ENCODE measurements around the gene PTPN12. TPM values are rescaled to one million over a fixed set of nuclear protein-coding genes. Genes with fewer than 3 reads are reported as not detected.
A peak's percentile ranks its signal among the peaks of the same experiment; 100 is the strongest.

Gene PTPN12
- total and polyA plus RNA-seq, 3 experiments from 2014 or later: 4.8 to 12.5 (median 11.3) TPM

GRCh38 chr7:77571801-77572200 is 34.7 kb downstream of the PTPN12 start:
- no peaks in the 10 kb centered on the region for H3K4me1 ChIP-seq (ENCODE audit: insufficient read depth, low read length)
- no peaks in the 10 kb centered on the region for H3K27me3 Mint-ChIP-seq
- H3K4me3 Mint-ChIP-seq: no peak overlapping the region
- peaks cover 4% of the 10 kb centered on the region for H3K36me3 ChIP-seq (ENCODE audit: insufficient read depth, low read length)
- ChIA-PET POLR2A (no interaction called here), CTCF (no interaction called here)
- H3K4me1 Mint-ChIP-seq: peaks cover 0 to 3% (median 0%) of the 10 kb centered on the region in 3 donors
- H3K9me3 Mint-ChIP-seq: no peaks in the 10 kb centered on the region
- H3K4me3 ChIP-seq (ENCODE audit: low read length): no peak overlapping the region
- no peaks in the 10 kb centered on the region for H3K27me3 ChIP-seq (ENCODE audit: insufficient read depth, low read length, poor library complexity, severe bottlenecking)
- DNase-seq: no peak
- peaks cover 4 to 22% (median 6%) of the 10 kb centered on the region in 3 donors for H3K36me3 Mint-ChIP-seq
- H3K27ac ChIP-seq (ENCODE audit: low read depth, low read length): no peak overlapping the region
- no peak overlapping the region for H3K27ac Mint-ChIP-seq
- H3K9me3 ChIP-seq (ENCODE audit: low read length): no peaks in the 10 kb centered on the region

GRCh38 chr7:77575187-77575586 is 38.1 kb downstream of the PTPN12 start:
- H3K9me3 ChIP-seq (ENCODE audit: low read length): no peaks in the 10 kb centered on the region
- Mint-ChIP-seq H3K36me3 (peaks cover 4 to 26% (median 8%) of the 10 kb centered on the region in 3 donors), H3K27ac (no peak overlapping the region), H3K27me3 (no peaks in the 10 kb centered on the region), H3K4me1 (no peaks in the 10 kb centered on the region), H3K9me3 (no peaks in the 10 kb centered on the region), H3K4me3 (peak overlapping the region in 1 of 7 donors; percentile 70)
- CTCF ChIA-PET: no interaction called here
- POLR2A ChIA-PET: no interaction called here
- no peak for DNase-seq
- peaks cover 4% of the 10 kb centered on the region for H3K36me3 ChIP-seq (ENCODE audit: insufficient read depth, low read length)
- no peak overlapping the region for H3K27ac ChIP-seq (ENCODE audit: low read depth, low read length)
- H3K27me3 ChIP-seq (ENCODE audit: insufficient read depth, low read length, poor library complexity, severe bottlenecking): no peaks in the 10 kb centered on the region
- no peaks in the 10 kb centered on the region for H3K4me1 ChIP-seq (ENCODE audit: insufficient read depth, low read length)
- H3K4me3 ChIP-seq (ENCODE audit: low read length): no peak overlapping the region

GRCh38 chr7:77576856-77577255 is 39.8 kb downstream of the PTPN12 start:
- H3K27ac ChIP-seq (ENCODE audit: low read depth, low read length): no peak overlapping the region
- peaks cover 3% of the 10 kb centered on the region for H3K36me3 ChIP-seq (ENCODE audit: insufficient read depth, low read length)
- peaks cover 4 to 28% (median 8%) of the 10 kb centered on the region in 3 donors for H3K36me3 Mint-ChIP-seq
- H3K9me3 Mint-ChIP-seq: no peaks in the 10 kb centered on the region
- no peak overlapping the region for H3K4me3 ChIP-seq (ENCODE audit: low read length)
- H3K4me3 Mint-ChIP-seq: no peak overlapping the region
- H3K27me3 ChIP-seq (ENCODE audit: insufficient read depth, low read length, poor library complexity, severe bottlenecking): no peaks in the 10 kb centered on the region
- DNase-seq: no peak
- no peaks in the 10 kb centered on the region for H3K27me3 Mint-ChIP-seq
- H3K9me3 ChIP-seq (ENCODE audit: low read length): no peaks in the 10 kb centered on the region
- no peak overlapping the region for H3K27ac Mint-ChIP-seq
- CTCF ChIA-PET: no interaction called here
- H3K4me1 ChIP-seq (ENCODE audit: insufficient read depth, low read length): no peaks in the 10 kb centered on the region
- POLR2A ChIA-PET: no interaction called here
- no peaks in the 10 kb centered on the region for H3K4me1 Mint-ChIP-seq

GRCh38 chr7:77579797-77580196 is 42.7 kb downstream of the PTPN12 start:
- no peaks in the 10 kb centered on the region for H3K4me1 ChIP-seq (ENCODE audit: insufficient read depth, low read length)
- no peaks in the 10 kb centered on the region for H3K9me3 Mint-ChIP-seq
- H3K4me3 Mint-ChIP-seq: no peak overlapping the region
- H3K27me3 Mint-ChIP-seq: no peaks in the 10 kb centered on the region
- DNase-seq: no peak
- peaks cover 0 to 21% (median 4%) of the 10 kb centered on the region in 3 donors for H3K36me3 Mint-ChIP-seq
- H3K4me3 ChIP-seq (ENCODE audit: low read length): no peak overlapping the region
- H3K27me3 ChIP-seq (ENCODE audit: insufficient read depth, low read length, poor library complexity, severe bottlenecking): no peaks in the 10 kb centered on the region
- ChIA-PET POLR2A (no interaction called here), CTCF (interaction anchor here (0.7 kb wide), 1 partner anchor 31 kb away, joined by 3 read pairs; no protein-coding TSS in a partner anchor)
- H3K9me3 ChIP-seq (ENCODE audit: low read length): no peaks in the 10 kb centered on the region
- H3K27ac ChIP-seq (ENCODE audit: low read depth, low read length): no peak overlapping the region
- no peak overlapping the region for H3K27ac Mint-ChIP-seq
- H3K36me3 ChIP-seq (ENCODE audit: insufficient read depth, low read length): peaks cover 3% of the 10 kb centered on the region
- no peaks in the 10 kb centered on the region for H3K4me1 Mint-ChIP-seq

- H3K9me3 Mint-ChIP-seq: no peaks in the 10 kb centered on the region
- no peak overlapping the region for H3K27ac Mint-ChIP-seq
- H3K4me3 Mint-ChIP-seq: no peak overlapping the region
- DNase-seq: no peak
- ChIA-PET POLR2A (no interaction called here), CTCF (no interaction called here)
- H3K27me3 ChIP-seq (ENCODE audit: insufficient read depth, low read length, poor library complexity, severe bottlenecking): no peaks in the 10 kb centered on the region
- H3K9me3 ChIP-seq (ENCODE audit: low read length): no peaks in the 10 kb centered on the region
- H3K36me3 ChIP-seq (ENCODE audit: insufficient read depth, low read length): peaks cover 3% of the 10 kb centered on the region
- H3K36me3 Mint-ChIP-seq: peaks cover 0 to 23% (median 4%) of the 10 kb centered on the region in 3 donors
- H3K4me1 Mint-ChIP-seq: no peaks in the 10 kb centered on the region
- no peak overlapping the region for H3K27ac ChIP-seq (ENCODE audit: low read depth, low read length)
- no peak overlapping the region for H3K4me3 ChIP-seq (ENCODE audit: low read length)
- no peaks in the 10 kb centered on the region for H3K27me3 Mint-ChIP-seq
- H3K4me1 ChIP-seq (ENCODE audit: insufficient read depth, low read length): no peaks in the 10 kb centered on the region
Observed at GRCh38 chr7:77580762-77581350, 43.8 kb downstream of the PTPN12 start.

GRCh38 chr7:77587272-77587671 is 50.2 kb downstream of the PTPN12 start:
- H3K4me3 ChIP-seq (ENCODE audit: low read length): no peak overlapping the region
- no peak for DNase-seq
- H3K4me1 ChIP-seq (ENCODE audit: insufficient read depth, low read length): no peaks in the 10 kb centered on the region
- H3K9me3 ChIP-seq (ENCODE audit: low read length): no peaks in the 10 kb centered on the region
- Mint-ChIP-seq H3K4me3 (no peak overlapping the region), H3K36me3 (peaks cover 0 to 32% (median 16%) of the 10 kb centered on the region in 3 donors), H3K9me3 (no peaks in the 10 kb centered on the region), H3K4me1 (peaks cover 6 to 7% (median 7%) of the 10 kb centered on the region in 3 donors), H3K27me3 (no peaks in the 10 kb centered on the region), H3K27ac (no peak overlapping the region)
- H3K36me3 ChIP-seq (ENCODE audit: insufficient read depth, low read length): no peaks in the 10 kb centered on the region
- ChIA-PET CTCF (no interaction called here), POLR2A (no interaction called here)
- no peaks in the 10 kb centered on the region for H3K27me3 ChIP-seq (ENCODE audit: insufficient read depth, low read length, poor library complexity, severe bottlenecking)
- no peak overlapping the region for H3K27ac ChIP-seq (ENCODE audit: low read depth, low read length)

- ChIA-PET POLR2A (no interaction called here), CTCF (no interaction called here)
- Histone ChIP-seq H3K27ac (ENCODE audit: low read depth, low read length) (no peak overlapping the region), H3K36me3 (ENCODE audit: insufficient read depth, low read length) (no peaks in the 10 kb centered on the region), H3K9me3 (ENCODE audit: low read length) (no peaks in the 10 kb centered on the region), H3K4me3 (ENCODE audit: low read length) (no peak overlapping the region), H3K27me3 (ENCODE audit: insufficient read depth, low read length, poor library complexity, severe bottlenecking) (no peaks in the 10 kb centered on the region), H3K4me1 (ENCODE audit: insufficient read depth, low read length) (no peaks in the 10 kb centered on the region)
- no peaks in the 10 kb centered on the region for H3K27me3 Mint-ChIP-seq
- H3K27ac Mint-ChIP-seq: peak overlapping the region in 3 of 8 donors; percentile 8 to 36 (median 32)
- no peaks in the 10 kb centered on the region for H3K9me3 Mint-ChIP-seq
- no peak for DNase-seq
- peaks cover 0 to 24% (median 9%) of the 10 kb centered on the region in 3 donors for H3K36me3 Mint-ChIP-seq
- H3K4me3 Mint-ChIP-seq: no peak overlapping the region
- no peaks in the 10 kb centered on the region for H3K4me1 Mint-ChIP-seq
Observed at GRCh38 chr7:77600952-77601351, 63.9 kb downstream of the PTPN12 start.

- no peaks in the 10 kb centered on the region for H3K9me3 Mint-ChIP-seq
- H3K4me3 Mint-ChIP-seq: no peak overlapping the region
- no peaks in the 10 kb centered on the region for H3K36me3 ChIP-seq (ENCODE audit: insufficient read depth, low read length)
- no peaks in the 10 kb centered on the region for H3K4me1 Mint-ChIP-seq
- H3K4me3 ChIP-seq (ENCODE audit: low read length): no peak overlapping the region
- no peaks in the 10 kb centered on the region for H3K27me3 ChIP-seq (ENCODE audit: insufficient read depth, low read length, poor library complexity, severe bottlenecking)
- H3K36me3 Mint-ChIP-seq: peaks cover 2 to 30% (median 10%) of the 10 kb centered on the region in 3 donors
- POLR2A ChIA-PET: no interaction called here
- CTCF ChIA-PET: no interaction called here
- no peak overlapping the region for H3K27ac ChIP-seq (ENCODE audit: low read depth, low read length)
- no peaks in the 10 kb centered on the region for H3K4me1 ChIP-seq (ENCODE audit: insufficient read depth, low read length)
- no peaks in the 10 kb centered on the region for H3K9me3 ChIP-seq (ENCODE audit: low read length)
- H3K27me3 Mint-ChIP-seq: no peaks in the 10 kb centered on the region
- no peak for DNase-seq
- H3K27ac Mint-ChIP-seq: no peak overlapping the region
Observed at GRCh38 chr7:77606562-77606961, 69.5 kb downstream of the PTPN12 start.
